HCT116 (cell line): ENCODE results near the gene MRPL37. TPM values are rescaled to one million over a fixed set of nuclear protein-coding genes. Genes with fewer than 3 reads are reported as not detected.

Experiments
- ATAC-seq: fragments of 200-7000 bp; cut with Tn5 transposase; 2 replicates; pipeline ENCODE4 v1.9.1; 2020; ENCODE audit warnings: mild to moderate bottlenecking, moderate library complexity
- BruUV-seq: library from RNA; stranded (reverse); fragments of 400-500 nt; replicated peaks from 2 replicates; lab custom pipeline; 2021; lab: Mats Ljungman, UMichigan
- CTCF ChIA-PET: fragments of 300-600 bp; sonication (Branson Sonifier 250); formaldehyde crosslinking; loops from one replicate; lab custom pipeline; 2021; ENCODE audit warnings: antibody characterized with exemption; lab: Charles Lee
- POLR2A ChIA-PET: fragments of 300-600, 350-600 bp; sonication (Branson Sonifier 250); formaldehyde crosslinking; loops from one replicate; lab custom pipeline; 2021; ENCODE audit warnings: antibody characterized with exemption; lab: Charles Lee
- RAD21 ChIA-PET, 2 experiments: fragments of 300-600 bp; sonication (Branson Sonifier 250); formaldehyde crosslinking; loops; one replicate each; lab custom pipeline; 2023; ENCODE audit warnings: low total read pairs in 2 of 2; ENCODE audit not compliant: uncharacterized antibody in 2 of 2, unreplicated experiment in 2 of 2, low non-redundant PET in 1 of 2; lab: Charles Lee
- DNase-seq: peaks from one replicate; pipeline ENCODE4 v3.0.0-alpha.2; 2010; ENCODE audit warnings: low read depth, low spot score
- H2AFZ ChIP-seq: fragments of 200-600 bp; shearing (Covaris generic), sonication (generic); 2 replicates; pipeline ENCODE4 v1.6.1; 2017; ENCODE audit warnings: low read depth, mixed run types, mixed read lengths, antibody characterized with exemption, low read length; ENCODE audit not compliant: poor library complexity, severe bottlenecking
- H3K27ac ChIP-seq: 2 replicates; pipeline ENCODE4 v1.5.1; 2012; ENCODE audit warnings: low read depth, low read length
- H3K27me3 ChIP-seq: fragments of 200-600 bp; sonication (generic); 2 replicates; pipeline ENCODE4 v1.6.1; 2016; ENCODE audit warnings: mixed run types, low read length, mixed read lengths; ENCODE audit not compliant: insufficient read depth
- H3K36me3 ChIP-seq, 2 experiments: fragments of 200-500 bp in 1 of 2; fragments of 200-600 bp in 1 of 2; sonication (Bioruptor generic) in 1 of 2; sonication (generic) in 1 of 2; 2 replicates each; pipeline versions ENCODE4 v1.5.1 to v1.6.1; 2014 to 2016; ENCODE audit warnings: low read length in 2 of 2, inconsistent platforms in 1 of 2, mixed read lengths in 1 of 2, mixed run types in 1 of 2; ENCODE audit not compliant: insufficient read depth in 2 of 2, control insufficient read depth in 1 of 2
- H3K4me1 ChIP-seq, 2 experiments: fragments of 200-600 bp in 1 of 2; sonication (generic) in 1 of 2; 2 replicates each; pipeline versions ENCODE4 v1.5.1 to v1.6.1; 2012 to 2017; ENCODE audit warnings: low read length in 2 of 2, inconsistent platforms in 1 of 2, mild to moderate bottlenecking in 1 of 2, mixed read lengths in 1 of 2, mixed run types in 1 of 2, moderate library complexity in 1 of 2; ENCODE audit not compliant: insufficient read depth in 2 of 2, control insufficient read depth in 1 of 2
- H3K4me2 ChIP-seq: fragments of 200-600 bp; sonication (generic); 2 replicates; pipeline ENCODE4 v1.6.1; 2017; ENCODE audit warnings: mixed run types, low read length, mixed read lengths
- H3K4me3 ChIP-seq, 2 experiments: fragments of 200-600 bp in 1 of 2; sonication (generic) in 1 of 2; replicated peaks in 1 of 2; 2 replicates each; pipeline ENCODE4 v1.5.1; 2011 to 2016; ENCODE audit warnings: low read length in 2 of 2, control low read depth in 1 of 2, low read depth in 1 of 2, mild to moderate bottlenecking in 1 of 2, mixed read lengths in 1 of 2, mixed run types in 1 of 2
- H3K79me2 ChIP-seq: fragments of 200-600 bp; sonication (generic); 2 replicates; pipeline ENCODE4 v1.6.1; 2017; ENCODE audit warnings: mild to moderate bottlenecking, mixed run types, low read length, moderate library complexity, mixed read lengths; ENCODE audit not compliant: insufficient read depth
- H3K9ac ChIP-seq: fragments of 200-600 bp; sonication (generic); 2 replicates; pipeline ENCODE4 v1.6.1; 2016; ENCODE audit warnings: low read length, mixed read lengths
- H3K9me2 ChIP-seq: fragments of 200-600 bp; sonication (generic), shearing (Covaris generic); 2 replicates; pipeline ENCODE4 v1.6.1; 2017; ENCODE audit warnings: mixed run types, mild to moderate bottlenecking, moderate library complexity; ENCODE audit not compliant: insufficient read depth
- H3K9me3 ChIP-seq, 2 experiments: fragments of 200-500 bp in 1 of 2; fragments of 200-600 bp in 1 of 2; sonication (Bioruptor generic) in 1 of 2; sonication (generic) in 1 of 2; 2 replicates each; pipeline ENCODE4 v1.6.1; 2014 to 2017; ENCODE audit warnings: low read length in 2 of 2, mixed read lengths in 2 of 2, inconsistent platforms in 1 of 2, low read depth in 1 of 2, mild to moderate bottlenecking in 1 of 2, mixed run types in 1 of 2, moderate library complexity in 1 of 2; ENCODE audit not compliant: control insufficient read depth in 1 of 2, insufficient read depth in 1 of 2
- H4K20me1 ChIP-seq: fragments of 200-600 bp; sonication (generic), shearing (Covaris generic); 2 replicates; pipeline ENCODE4 v1.6.1; 2017; ENCODE audit warnings: mixed run types, mild to moderate bottlenecking, moderate library complexity; ENCODE audit not compliant: insufficient read depth
- ATF3 ChIP-seq: IDR thresholded peaks from 2 replicates; pipeline ENCODE4 v1.6.1; 2012
- CEBPB ChIP-seq: IDR thresholded peaks from 2 replicates; pipeline ENCODE4 v1.6.1; 2012; ENCODE audit warnings: low read depth
- ELF1 ChIP-seq: IDR thresholded peaks from 2 replicates; pipeline ENCODE4 v1.6.1; 2012; ENCODE audit warnings: low read depth, borderline replicate concordance
- EZH2 ChIP-seq: fragments of 200-600 bp; sonication (generic); IDR thresholded peaks from 2 replicates; pipeline ENCODE4 v1.6.1; 2017; ENCODE audit warnings: antibody characterized with exemption, mixed run types
- FOSL1 ChIP-seq: IDR thresholded peaks from 2 replicates; pipeline ENCODE4 v1.6.1; 2012; ENCODE audit warnings: low read depth
- JUND ChIP-seq: IDR thresholded peaks from 2 replicates; pipeline ENCODE4 v1.6.1; 2012
- POLR2A ChIP-seq: IDR thresholded peaks from 2 replicates; pipeline ENCODE4 v1.7.0; 2011; ENCODE audit warnings: borderline replicate concordance; ENCODE audit not compliant: insufficient read depth, insufficient read length; ENCODE audit errors: extremely low read depth
- RAD21 ChIP-seq: IDR thresholded peaks from 2 replicates; pipeline ENCODE4 v1.6.1; 2012; ENCODE audit warnings: low read depth, mild to moderate bottlenecking
- SRF ChIP-seq: IDR thresholded peaks from 2 replicates; pipeline ENCODE4 v1.6.1; 2012; ENCODE audit warnings: low read depth
- YY1 ChIP-seq: IDR thresholded peaks from 2 replicates; pipeline ENCODE4 v1.6.1; 2011; ENCODE audit warnings: low read length, low read depth, moderate library complexity, mild to moderate bottlenecking; ENCODE audit not compliant: insufficient replicate concordance; ENCODE audit errors: extremely low read depth
- ZBTB33 ChIP-seq: IDR thresholded peaks from 2 replicates; pipeline ENCODE4 v1.6.1; 2011; ENCODE audit warnings: mild to moderate bottlenecking, low read length, moderate library complexity; ENCODE audit not compliant: insufficient replicate concordance; ENCODE audit errors: extremely low read depth
- ZNF274 ChIP-seq: fragments of 200-500 bp; sonication (Bioruptor generic); IDR thresholded peaks from 2 replicates; pipeline ENCODE4 v1.6.1; 2014; ENCODE audit warnings: mild to moderate bottlenecking, low read depth, low read length, inconsistent platforms
- intact Hi-C: fragments of 100-400 bp; cut with micrococcal nuclease; formaldehyde crosslinking; loops from 2 replicates; pipeline ENCODE4 v1.10.0; 2022
- total RNA-seq: library from RNA; stranded (reverse); gene quantifications from one replicate; pipeline ENCODE4 v1.2.1, GENCODE V29; 2021; ENCODE audit not compliant: unreplicated experiment
- TF ChIP-seq, protein P1 (sequence below): IDR thresholded peaks from 2 replicates; pipeline ENCODE4 v1.6.1; 2012
- TF ChIP-seq, protein P2 (sequence below), 3 experiments: fragments of 200-600 bp in 1 of 3; sonication (generic) in 1 of 3; IDR thresholded peaks in 2 of 3; conservative IDR thresholded peaks in 1 of 3; 2 replicates each; pipeline ENCODE4 v1.5.1; 2012 to 2017; ENCODE audit warnings: low read depth in 2 of 3, low read length in 2 of 3, antibody characterized with exemption in 1 of 3, borderline replicate concordance in 1 of 3, control low read depth in 1 of 3, mild to moderate bottlenecking in 1 of 3, mixed read lengths in 1 of 3, mixed run types in 1 of 3, moderate library complexity in 1 of 3; ENCODE audit not compliant: insufficient read depth in 1 of 3

MRPL37 gene
- total RNA-seq, 1 experiment from 2014 or later = 132 TPM

DNA sequence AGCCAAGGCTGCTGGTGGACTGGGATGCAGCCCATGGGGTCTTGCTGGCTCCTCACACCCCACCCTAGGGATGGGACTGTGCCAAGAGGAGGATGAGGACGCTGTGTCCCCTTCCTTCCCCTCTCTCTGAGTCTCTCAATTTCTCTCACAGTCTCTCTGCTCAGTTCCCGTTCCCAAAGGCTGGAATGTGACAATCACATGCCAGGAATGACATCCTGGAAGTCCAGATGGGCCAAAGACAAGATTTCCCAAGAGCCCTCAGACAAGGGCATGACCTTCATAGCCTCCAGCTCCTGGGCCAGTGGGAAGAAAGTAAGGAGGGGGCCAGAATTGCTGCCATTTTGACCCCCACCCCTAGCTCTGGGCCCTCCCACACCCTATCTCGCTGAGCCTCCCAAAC lies 39.6 kb upstream of the MRPL37 start:
- ChIA-PET CTCF (no interaction called here), RAD21 (no interaction called here)
- Histone ChIP-seq H3K27me3 (no peaks in the 10 kb centered on the region), H2AFZ (no peak overlapping the region), H3K4me1 (peaks cover 22 to 36% of the 10 kb centered on the region in 2 experiments), H3K9me2 (no peaks in the 10 kb centered on the region), H4K20me1 (no peaks in the 10 kb centered on the region), H3K4me2 (no peak overlapping the region), H3K9ac (no peak overlapping the region), H3K4me3 (no peak overlapping the region), H3K36me3 (no peaks in the 10 kb centered on the region), H3K79me2 (no peaks in the 10 kb centered on the region)
- intact Hi-C loops = no loop called here
- DNase-seq (no peak), ATAC-seq (no peak)
- TF ChIP-seq FOSL1 (no peak), SRF (no peak), RAD21 (no peak), ZNF274 (no peak), YY1 (no peak)
- TF ChIP-seq, protein P1, sequence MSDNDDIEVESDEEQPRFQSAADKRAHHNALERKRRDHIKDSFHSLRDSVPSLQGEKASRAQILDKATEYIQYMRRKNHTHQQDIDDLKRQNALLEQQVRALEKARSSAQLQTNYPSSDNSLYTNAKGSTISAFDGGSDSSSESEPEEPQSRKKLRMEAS = no peak
- TF ChIP-seq, all 23 proteins: peak for 0
- Histone ChIP-seq H3K9me3 (no peaks in the 10 kb centered on the region), H3K27ac (no peak overlapping the region)
- POLR2A ChIA-PET = no interaction called here
- BruUV-seq = no TSS peak

DNA sequence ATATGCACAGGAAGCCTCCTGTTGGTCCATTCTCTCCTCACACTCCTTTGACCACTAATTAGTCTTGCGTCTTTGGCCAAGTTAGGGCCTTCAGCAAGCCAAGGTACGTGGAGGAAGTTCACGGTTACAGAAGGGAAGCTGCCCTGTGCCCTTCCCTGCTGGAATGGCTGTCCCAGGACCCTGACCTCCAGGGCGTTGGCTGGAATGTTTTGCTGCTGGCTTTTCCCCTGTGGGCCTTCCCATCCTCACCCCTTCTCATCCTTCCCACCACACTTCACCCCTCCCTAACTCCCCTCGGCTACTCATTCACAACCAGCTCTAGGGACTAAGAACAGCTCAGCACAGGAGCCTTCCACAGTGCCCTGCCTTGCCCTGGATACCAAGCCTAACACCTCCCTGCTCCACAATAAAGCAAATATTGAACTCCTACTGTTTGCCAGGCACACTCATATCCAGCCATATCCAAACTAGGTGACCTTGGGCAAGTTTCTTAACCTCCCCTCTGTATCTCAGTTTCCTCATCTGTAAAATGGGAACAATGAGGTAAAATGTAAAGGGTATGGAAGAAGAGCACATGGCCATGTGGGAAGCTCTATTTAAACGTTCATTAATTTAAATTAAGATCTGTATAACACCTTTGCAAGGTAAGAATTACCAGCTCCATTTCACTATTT lies 38.3 kb upstream of the MRPL37 start:
- intact Hi-C loops = no loop called here
- ATAC-seq = no peak
- ChIA-PET RAD21 (no interaction called here), POLR2A (no interaction called here), CTCF (no interaction called here)
- BruUV-seq = no TSS peak
- peaks cover 22 to 36% of the 10 kb centered on the region in 2 experiments for H3K4me1 ChIP-seq
- no peak overlapping the region for H3K9ac ChIP-seq
- H3K27me3 ChIP-seq = no peaks in the 10 kb centered on the region
- no peaks in the 10 kb centered on the region for H3K9me2 ChIP-seq
- no peak overlapping the region for H2AFZ ChIP-seq
- H3K27ac ChIP-seq = no peak overlapping the region
- DNase-seq = no peak
- H4K20me1 ChIP-seq = no peaks in the 10 kb centered on the region
- no peak overlapping the region for H3K4me2 ChIP-seq
- H3K79me2 ChIP-seq = no peaks in the 10 kb centered on the region
- H3K36me3 ChIP-seq = no peaks in the 10 kb centered on the region
- H3K4me3 ChIP-seq = no peak overlapping the region
- H3K9me3 ChIP-seq = no peaks in the 10 kb centered on the region
- TF ChIP-seq ZBTB33 (no peak), POLR2A (no peak), EZH2 (no peak), ELF1 (no peak), ATF3 (no peak), YY1 (no peak), JUND (no peak), SRF (no peak), ZNF274 (no peak), CEBPB (no peak)
- TF ChIP-seq, protein P2, sequence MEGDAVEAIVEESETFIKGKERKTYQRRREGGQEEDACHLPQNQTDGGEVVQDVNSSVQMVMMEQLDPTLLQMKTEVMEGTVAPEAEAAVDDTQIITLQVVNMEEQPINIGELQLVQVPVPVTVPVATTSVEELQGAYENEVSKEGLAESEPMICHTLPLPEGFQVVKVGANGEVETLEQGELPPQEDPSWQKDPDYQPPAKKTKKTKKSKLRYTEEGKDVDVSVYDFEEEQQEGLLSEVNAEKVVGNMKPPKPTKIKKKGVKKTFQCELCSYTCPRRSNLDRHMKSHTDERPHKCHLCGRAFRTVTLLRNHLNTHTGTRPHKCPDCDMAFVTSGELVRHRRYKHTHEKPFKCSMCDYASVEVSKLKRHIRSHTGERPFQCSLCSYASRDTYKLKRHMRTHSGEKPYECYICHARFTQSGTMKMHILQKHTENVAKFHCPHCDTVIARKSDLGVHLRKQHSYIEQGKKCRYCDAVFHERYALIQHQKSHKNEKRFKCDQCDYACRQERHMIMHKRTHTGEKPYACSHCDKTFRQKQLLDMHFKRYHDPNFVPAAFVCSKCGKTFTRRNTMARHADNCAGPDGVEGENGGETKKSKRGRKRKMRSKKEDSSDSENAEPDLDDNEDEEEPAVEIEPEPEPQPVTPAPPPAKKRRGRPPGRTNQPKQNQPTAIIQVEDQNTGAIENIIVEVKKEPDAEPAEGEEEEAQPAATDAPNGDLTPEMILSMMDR (IDR thresholded peaks at IDR 0.05 in 2 of 3, conservative IDR thresholded peaks at IDR 0.05 in 1 of 3; ENCODE audit: borderline replicate concordance in 1 of 3, insufficient read depth in 1 of 3, low read depth in 2 of 3, low read length in 2 of 3) = no peak
